ENCODE data around the gene LPP. TPM values are rescaled to one million over a fixed set of nuclear protein-coding genes. Genes with fewer than 3 reads are reported as not detected.

The LPP gene
- polyA plus RNA-seq, 1 experiment, result 76.3 TPM

- Histone ChIP-seq H3K27me3 (ENCODE audit: control insufficient read depth, insufficient read depth, low read length) (no peaks in the 10 kb centered on the region), H3K4me3 (ENCODE audit: low read depth, low read length) (no peak overlapping the region), H3K9me3 (ENCODE audit: control insufficient read depth, insufficient read depth, low read length) (no peaks in the 10 kb centered on the region), H3K27ac (ENCODE audit: low read depth, low read length) (peak overlapping the region; percentile 96)
- no peak for DNase-seq (ENCODE audit: low read depth, low spot score)
- TF ChIP-seq, protein P1, sequence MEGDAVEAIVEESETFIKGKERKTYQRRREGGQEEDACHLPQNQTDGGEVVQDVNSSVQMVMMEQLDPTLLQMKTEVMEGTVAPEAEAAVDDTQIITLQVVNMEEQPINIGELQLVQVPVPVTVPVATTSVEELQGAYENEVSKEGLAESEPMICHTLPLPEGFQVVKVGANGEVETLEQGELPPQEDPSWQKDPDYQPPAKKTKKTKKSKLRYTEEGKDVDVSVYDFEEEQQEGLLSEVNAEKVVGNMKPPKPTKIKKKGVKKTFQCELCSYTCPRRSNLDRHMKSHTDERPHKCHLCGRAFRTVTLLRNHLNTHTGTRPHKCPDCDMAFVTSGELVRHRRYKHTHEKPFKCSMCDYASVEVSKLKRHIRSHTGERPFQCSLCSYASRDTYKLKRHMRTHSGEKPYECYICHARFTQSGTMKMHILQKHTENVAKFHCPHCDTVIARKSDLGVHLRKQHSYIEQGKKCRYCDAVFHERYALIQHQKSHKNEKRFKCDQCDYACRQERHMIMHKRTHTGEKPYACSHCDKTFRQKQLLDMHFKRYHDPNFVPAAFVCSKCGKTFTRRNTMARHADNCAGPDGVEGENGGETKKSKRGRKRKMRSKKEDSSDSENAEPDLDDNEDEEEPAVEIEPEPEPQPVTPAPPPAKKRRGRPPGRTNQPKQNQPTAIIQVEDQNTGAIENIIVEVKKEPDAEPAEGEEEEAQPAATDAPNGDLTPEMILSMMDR (IDR thresholded peaks at IDR 0.05; ENCODE audit: low read depth, low read length), result no peak
- POLR2A ChIA-PET, result interaction anchor here (0.8 to 1.0 kb wide), 2 partner anchors 12 to 466 kb away, joined by 4 read pairs; partner anchors contain the start of gene BCL6
- CTCF ChIA-PET, result interaction anchor here (1.0 to 1.9 kb wide), 3 partner anchors 464 to 1072 kb away, joined by 3 to 7 read pairs (median 4); partner anchors contain the start of gene RPL39L
Observed at GRCh38 chr3:188211476-188211875, 57.5 kb downstream of the LPP start.

GRCh38 chr3:188212308-188212969 lies 58.5 kb downstream of the LPP start:
- peak; percentile 83 for DNase-seq (ENCODE audit: low read depth, low spot score)
- H3K27ac ChIP-seq (ENCODE audit: low read depth, low read length), result peak overlapping the region; percentile 96
- POLR2A ChIA-PET, result interaction anchor here (0.8 to 1.1 kb wide), 4 partner anchors 11 to 467 kb away, joined by 3 to 4 read pairs (median 4); partner anchors contain the start of gene BCL6
- CTCF ChIA-PET, result interaction anchor here (1.0 to 1.9 kb wide), 4 partner anchors 465 to 1073 kb away, joined by 3 to 7 read pairs (median 4); partner anchors contain the start of gene RPL39L
- H3K27me3 ChIP-seq (ENCODE audit: control insufficient read depth, insufficient read depth, low read length), result no peaks in the 10 kb centered on the region
- TF ChIP-seq, protein P1 (IDR thresholded peaks at IDR 0.05; ENCODE audit: low read depth, low read length), result no peak
- H3K9me3 ChIP-seq (ENCODE audit: control insufficient read depth, insufficient read depth, low read length), result no peaks in the 10 kb centered on the region
- peak overlapping the region; percentile 59 for H3K4me3 ChIP-seq (ENCODE audit: low read depth, low read length)

- CTCF ChIA-PET, result interaction anchor here (0.6 to 1.2 kb wide), 2 partner anchors 172 to 740 kb away, joined by 3 read pairs; no protein-coding TSS in a partner anchor
- Histone ChIP-seq H3K4me3 (ENCODE audit: low read depth, low read length) (peak overlapping the region; percentile 36), H3K9me3 (ENCODE audit: control insufficient read depth, insufficient read depth, low read length) (no peaks in the 10 kb centered on the region), H3K27me3 (ENCODE audit: control insufficient read depth, insufficient read depth, low read length) (no peaks in the 10 kb centered on the region), H3K27ac (ENCODE audit: low read depth, low read length) (no peak overlapping the region)
- TF ChIP-seq, protein P1 (IDR thresholded peaks at IDR 0.05; ENCODE audit: low read depth, low read length), result no peak
- no peak for DNase-seq (ENCODE audit: low read depth, low spot score)
- POLR2A ChIA-PET, result interaction anchor here (1.5 kb wide), 1 partner anchor 61 kb away, joined by 4 read pairs; no protein-coding TSS in a partner anchor
Observed at GRCh38 chr3:188214442-188214841, 60.5 kb downstream of the LPP start.

DNA sequence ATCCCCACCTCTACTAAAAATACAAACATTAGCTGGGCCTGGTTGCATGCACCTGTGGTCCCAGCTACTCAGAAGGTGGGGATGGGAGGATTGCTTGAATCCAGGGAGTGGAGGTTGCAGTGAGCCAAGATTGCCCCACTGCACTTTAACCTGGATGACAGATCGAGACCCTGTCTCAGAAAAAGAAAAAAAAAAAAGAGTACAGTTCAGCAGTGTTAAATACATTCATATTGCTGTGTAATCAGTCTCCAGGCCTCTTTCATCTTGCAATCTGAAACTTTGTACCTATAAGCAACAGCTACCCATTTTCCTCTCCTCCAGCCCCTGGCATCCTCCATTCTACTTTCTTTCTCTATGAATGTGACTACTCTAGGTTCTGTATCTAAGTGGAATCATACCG lies 61.2 kb downstream of the LPP start:
- ChIA-PET POLR2A (interaction anchor here (0.9 to 1.5 kb wide), 3 partner anchors 55 to 470 kb away, joined by 4 to 9 read pairs (median 4); partner anchors contain the start of genes BCL6 and LPP), CTCF (interaction anchor here (1.2 kb wide), 1 partner anchor 739 kb away, joined by 3 read pairs; no protein-coding TSS in a partner anchor)
- no peaks in the 10 kb centered on the region for H3K9me3 ChIP-seq (ENCODE audit: control insufficient read depth, insufficient read depth, low read length)
- TF ChIP-seq, protein P1 (IDR thresholded peaks at IDR 0.05; ENCODE audit: low read depth, low read length), result no peak
- no peak overlapping the region for H3K27ac ChIP-seq (ENCODE audit: low read depth, low read length)
- no peak for DNase-seq (ENCODE audit: low read depth, low spot score)
- no peaks in the 10 kb centered on the region for H3K27me3 ChIP-seq (ENCODE audit: control insufficient read depth, insufficient read depth, low read length)
- H3K4me3 ChIP-seq (ENCODE audit: low read depth, low read length), result no peak overlapping the region; the same call in 1 of the 2 replicates

DNA sequence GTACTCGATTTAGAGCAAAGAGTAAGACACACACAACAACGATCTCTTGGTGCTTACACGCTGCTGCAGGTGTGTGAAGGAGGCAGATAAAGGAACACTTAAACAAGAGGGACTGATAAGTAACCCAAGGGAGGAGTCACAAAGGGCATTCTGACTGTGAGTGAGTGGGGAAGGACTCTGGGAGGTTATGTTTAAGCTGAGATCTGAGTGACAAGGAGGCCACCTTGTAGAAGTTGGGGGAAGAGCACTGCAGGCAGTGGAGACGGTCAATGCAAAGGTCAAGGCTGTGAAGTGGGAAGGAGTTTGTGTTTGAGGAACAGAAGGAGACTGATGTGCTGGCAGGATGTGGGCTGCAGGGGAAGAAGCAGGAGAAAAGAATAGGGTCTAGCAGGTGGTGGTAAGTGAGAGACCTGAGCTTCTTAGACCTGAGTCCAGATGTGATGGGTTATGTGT lies 63.1 kb downstream of the LPP start:
- ChIA-PET CTCF (interaction anchor here (0.8 to 1.0 kb wide), 2 partner anchors 477 to 740 kb away, joined by 3 read pairs; no protein-coding TSS in a partner anchor), POLR2A (no interaction called here)
- TF ChIP-seq, protein P1 (IDR thresholded peaks at IDR 0.05; ENCODE audit: low read depth, low read length), result no peak
- Histone ChIP-seq H3K9me3 (ENCODE audit: control insufficient read depth, insufficient read depth, low read length) (no peaks in the 10 kb centered on the region), H3K4me3 (ENCODE audit: low read depth, low read length) (no peak overlapping the region), H3K27ac (ENCODE audit: low read depth, low read length) (no peak overlapping the region), H3K27me3 (ENCODE audit: control insufficient read depth, insufficient read depth, low read length) (no peaks in the 10 kb centered on the region)
- DNase-seq (ENCODE audit: low read depth, low spot score), result no peak
